HUDEP-2 (cell line): Measurements from ENCODE around the gene UBE4B.

ENCODE experiments used
- DNase-seq, 76 experiments: peaks; one replicate each; lab custom pipeline; 2025; ENCODE audit not compliant: unreplicated experiment in 76 of 76; lab: John Stamatoyannopoulos, UW

Gene UBE4B

GRCh38 chr1:10108134-10108663 lies 75.4 kb downstream of the UBE4B start:
- no peak for DNase-seq

GRCh38 chr1:10108948-10109708 lies 76.4 kb downstream of the UBE4B start:
- no peak for DNase-seq

- no peak for DNase-seq
Measured at GRCh38 chr1:10113501-10113900, 80.7 kb downstream of the UBE4B start.

GRCh38 chr1:10114746-10115145 lies 82.0 kb downstream of the UBE4B start:
- DNase-seq, result no peak

GRCh38 chr1:10117132-10117531 lies 84.4 kb downstream of the UBE4B start:
- DNase-seq, result no peak

- DNase-seq, result no peak
Measured at GRCh38 chr1:10117865-10118264, 85.1 kb downstream of the UBE4B start.

GRCh38 chr1:10121688-10122087 lies 88.9 kb downstream of the UBE4B start:
- no peak for DNase-seq

GRCh38 chr1:10122926-10123325 lies 90.2 kb downstream of the UBE4B start:
- DNase-seq, result no peak

GRCh38 chr1:10128101-10128765 lies 95.5 kb downstream of the UBE4B start:
- no peak for DNase-seq

GRCh38 chr1:10132316-10132715 lies 99.6 kb downstream of the UBE4B start:
- DNase-seq, result no peak

- DNase-seq, result no peak
Measured at GRCh38 chr1:10132852-10133251, 100.1 kb downstream of the UBE4B start.

- no peak for DNase-seq
Measured at GRCh38 chr1:10140981-10141380, 108.2 kb downstream of the UBE4B start.

GRCh38 chr1:10143961-10144485 lies 111.3 kb downstream of the UBE4B start:
- no peak for DNase-seq

- no peak for DNase-seq
Measured at GRCh38 chr1:10146391-10146790, 113.6 kb downstream of the UBE4B start.

GRCh38 chr1:10149231-10149630 lies 116.5 kb downstream of the UBE4B start:
- DNase-seq, result no peak

- peak in 41 of 76 experiments; percentile 1 to 50 (median 20) for DNase-seq
Measured at GRCh38 chr1:10152709-10153284, 120.0 kb downstream of the UBE4B start.

GRCh38 chr1:10155087-10155712 lies 122.4 kb downstream of the UBE4B start:
- DNase-seq, result no peak

- no peak for DNase-seq
Measured at GRCh38 chr1:10160173-10160572, 127.4 kb downstream of the UBE4B start.

GRCh38 chr1:10160907-10161490 lies 128.2 kb downstream of the UBE4B start:
- no peak for DNase-seq

- DNase-seq, result no peak
Measured at GRCh38 chr1:10161541-10162290, 129.0 kb downstream of the UBE4B start.
